HG03066 (cell line): Measurements from ENCODE around the gene NLRP9.

Experiments
- ATAC-seq: cut with Tn5 transposase; IDR thresholded peaks from one replicate; pipeline ENCODE4 v1.9.1; 2021; ENCODE audit warnings: low read depth; ENCODE audit not compliant: unreplicated experiment

Gene NLRP9

GRCh38 chr19:55675661-55676354, 62.4 kb downstream of the NLRP9 start:
- ATAC-seq: no peak

GRCh38 chr19:55674841-55675660, 63.2 kb downstream of the NLRP9 start, which contains the start of gene EPN1:
Gene EPN1, plus strand, starts transcription at chr19:55675226. Its CDS starts 3,402 bp downstream, at chr19:55678628.
- peak; percentile 61 for ATAC-seq

GRCh38 chr19:55674459-55674840, 63.8 kb downstream of the NLRP9 start:
- ATAC-seq: no peak

- ATAC-seq: no peak
Observed at GRCh38 chr19:55673889-55674288, 64.3 kb downstream of the NLRP9 start.

GRCh38 chr19:55673465-55673864, 64.7 kb downstream of the NLRP9 start:
- ATAC-seq: no peak

GRCh38 chr19:55672418-55672817, 65.8 kb downstream of the NLRP9 start:
- ATAC-seq: no peak

GRCh38 chr19:55671054-55671378, 67.2 kb downstream of the NLRP9 start:
- ATAC-seq: no peak

GRCh38 chr19:55670280-55671053, 67.7 kb downstream of the NLRP9 start:
- no peak for ATAC-seq

- no peak for ATAC-seq
Observed at GRCh38 chr19:55669418-55670279, 68.6 kb downstream of the NLRP9 start.

- ATAC-seq: no peak
Observed at GRCh38 chr19:55668603-55669348, 69.4 kb downstream of the NLRP9 start.

GRCh38 chr19:55667958-55668357, 70.2 kb downstream of the NLRP9 start:
- no peak for ATAC-seq

GRCh38 chr19:55667511-55667910, 70.7 kb downstream of the NLRP9 start:
- ATAC-seq: no peak

GRCh38 chr19:55667006-55667381, 71.2 kb downstream of the NLRP9 start:
- no peak for ATAC-seq

- ATAC-seq: no peak
Observed at GRCh38 chr19:55666343-55667005, 71.7 kb downstream of the NLRP9 start.

GRCh38 chr19:55663846-55664536, 74.2 kb downstream of the NLRP9 start:
- ATAC-seq: no peak

- no peak for ATAC-seq
Observed at GRCh38 chr19:55661826-55662225, 76.4 kb downstream of the NLRP9 start.

GRCh38 chr19:55660991-55661390, 77.2 kb downstream of the NLRP9 start:
- ATAC-seq: no peak

GRCh38 chr19:55660404-55660803, 77.8 kb downstream of the NLRP9 start:
- ATAC-seq: no peak

GRCh38 chr19:55659822-55660221, 78.4 kb downstream of the NLRP9 start:
- ATAC-seq: no peak
